A673 (cell line): Measurements from ENCODE around the gene SLC66A1.

Source experiments
- EZH2 ChIP-seq: fragments of 200-600 bp; sonication (generic); IDR thresholded peaks from 2 replicates; pipeline ENCODE4 v1.6.1; 2017; ENCODE audit warnings: borderline replicate concordance, low read depth, mild to moderate bottlenecking, mixed read lengths, antibody characterized with exemption, low read length; ENCODE audit not compliant: poor library complexity, severe bottlenecking
- TF ChIP-seq, protein P1 (sequence below): fragments of 300-800, 200-600 bp; sonication (generic); conservative IDR thresholded peaks from 2 replicates; pipeline ENCODE4 v1.5.1; 2017; ENCODE audit warnings: low read depth, mild to moderate bottlenecking, antibody characterized with exemption, low read length, moderate library complexity, mixed read lengths

DNA sequence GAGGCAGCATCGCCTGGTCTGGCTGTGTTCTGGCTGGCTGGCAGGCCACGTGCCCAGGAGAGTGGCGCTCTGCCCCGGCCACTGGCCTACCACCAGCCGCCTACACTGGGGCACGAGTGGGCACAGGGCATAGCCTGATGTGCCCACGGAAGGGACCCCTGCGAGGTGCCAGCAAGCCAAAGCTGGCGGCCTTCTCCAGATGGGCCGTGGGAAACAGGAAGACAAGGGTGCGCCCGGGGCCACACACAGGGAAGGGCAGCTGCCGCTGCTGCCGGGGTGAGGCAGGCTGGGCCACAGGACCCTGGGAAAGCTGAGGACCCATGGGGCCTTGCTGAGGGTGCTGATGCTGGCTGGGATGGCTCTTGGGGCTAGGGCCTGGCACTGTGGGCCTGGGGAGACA is 40.7 kb downstream of the SLC66A1 start:
- TF ChIP-seq, protein P1, sequence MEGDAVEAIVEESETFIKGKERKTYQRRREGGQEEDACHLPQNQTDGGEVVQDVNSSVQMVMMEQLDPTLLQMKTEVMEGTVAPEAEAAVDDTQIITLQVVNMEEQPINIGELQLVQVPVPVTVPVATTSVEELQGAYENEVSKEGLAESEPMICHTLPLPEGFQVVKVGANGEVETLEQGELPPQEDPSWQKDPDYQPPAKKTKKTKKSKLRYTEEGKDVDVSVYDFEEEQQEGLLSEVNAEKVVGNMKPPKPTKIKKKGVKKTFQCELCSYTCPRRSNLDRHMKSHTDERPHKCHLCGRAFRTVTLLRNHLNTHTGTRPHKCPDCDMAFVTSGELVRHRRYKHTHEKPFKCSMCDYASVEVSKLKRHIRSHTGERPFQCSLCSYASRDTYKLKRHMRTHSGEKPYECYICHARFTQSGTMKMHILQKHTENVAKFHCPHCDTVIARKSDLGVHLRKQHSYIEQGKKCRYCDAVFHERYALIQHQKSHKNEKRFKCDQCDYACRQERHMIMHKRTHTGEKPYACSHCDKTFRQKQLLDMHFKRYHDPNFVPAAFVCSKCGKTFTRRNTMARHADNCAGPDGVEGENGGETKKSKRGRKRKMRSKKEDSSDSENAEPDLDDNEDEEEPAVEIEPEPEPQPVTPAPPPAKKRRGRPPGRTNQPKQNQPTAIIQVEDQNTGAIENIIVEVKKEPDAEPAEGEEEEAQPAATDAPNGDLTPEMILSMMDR = no peak
- no peak for TF ChIP-seq EZH2
